Type B pancreatic cell (in vitro differentiated cells): ENCODE data around the gene NXF3. TPM values are rescaled to one million over a fixed set of nuclear protein-coding genes. Genes with fewer than 3 reads are reported as not detected.
"Not testable (repeated sequence)": the region's sequence is repeated elsewhere in the genome, so short reads cannot be mapped to it uniquely, and the experiment has no call there.

Experiments used
- DNase-seq: peaks from one replicate; pipeline ENCODE4 v3.0.0; 2021; ENCODE audit warnings: mixed read lengths; ENCODE audit not compliant: unreplicated experiment; ENCODE audit errors: extremely low spot score
- H3K27ac Mint-ChIP-seq: 2 replicates; pipeline ENCODE4 v1.8.0; 2021; ENCODE audit warnings: mild to moderate bottlenecking, mixed read lengths
- H3K27me3 Mint-ChIP-seq: 2 replicates; pipeline ENCODE4 v1.8.0; 2021; ENCODE audit warnings: mixed read lengths
- H3K36me3 Mint-ChIP-seq: 2 replicates; pipeline ENCODE4 v1.8.0; 2021; ENCODE audit warnings: mixed read lengths
- H3K4me1 Mint-ChIP-seq: one replicate; pipeline ENCODE4 v1.8.0; 2021; ENCODE audit warnings: mixed read lengths; ENCODE audit not compliant: unreplicated experiment
- H3K4me3 Mint-ChIP-seq: 2 replicates; pipeline ENCODE4 v1.8.0; 2021; ENCODE audit warnings: mild to moderate bottlenecking, mixed read lengths
- H3K9me3 Mint-ChIP-seq: 2 replicates; pipeline ENCODE4 v1.8.0; 2021; ENCODE audit warnings: mixed read lengths
- total RNA-seq: library from RNA; stranded (reverse); gene quantifications from 2 replicates; pipeline ENCODE4 v1.2.1, GENCODE V29; 2021; ENCODE audit warnings: low replicate concordance
- TF ChIP-seq, protein P1 (sequence below): fragments of 200-600 bp; sonication (generic); conservative IDR thresholded peaks from 2 replicates; pipeline ENCODE4 v1.5.0; 2021; ENCODE audit warnings: antibody characterized with exemption, mild to moderate bottlenecking

Gene NXF3
- total RNA-seq, 1 donor from 2014 or later = 0.27 TPM

DNA sequence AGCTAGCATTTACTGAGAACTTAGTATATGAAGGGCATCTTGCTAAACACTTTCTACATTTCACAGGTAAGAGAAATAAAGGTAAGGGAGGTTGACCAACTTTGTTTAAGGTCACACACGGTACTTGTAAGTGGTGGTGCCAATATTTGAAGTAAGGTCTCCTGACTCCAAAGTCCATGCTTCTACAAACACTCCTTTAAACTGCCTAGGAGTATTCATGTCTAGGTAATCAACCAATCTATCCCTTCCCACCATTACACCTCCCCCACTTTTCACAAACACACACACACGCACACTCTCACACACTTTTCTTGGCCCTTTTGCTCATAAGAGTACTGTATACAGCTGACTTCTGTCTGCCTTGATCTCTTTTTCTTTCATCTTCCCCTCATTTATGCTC is 36.0 kb downstream of the NXF3 start:
- H3K4me1 Mint-ChIP-seq = no peaks in the 10 kb centered on the region
- DNase-seq = no peak
- H3K36me3 Mint-ChIP-seq = no peaks in the 10 kb centered on the region
- H3K4me3 Mint-ChIP-seq = no peak overlapping the region
- H3K9me3 Mint-ChIP-seq = no peaks in the 10 kb centered on the region
- TF ChIP-seq, protein P1, sequence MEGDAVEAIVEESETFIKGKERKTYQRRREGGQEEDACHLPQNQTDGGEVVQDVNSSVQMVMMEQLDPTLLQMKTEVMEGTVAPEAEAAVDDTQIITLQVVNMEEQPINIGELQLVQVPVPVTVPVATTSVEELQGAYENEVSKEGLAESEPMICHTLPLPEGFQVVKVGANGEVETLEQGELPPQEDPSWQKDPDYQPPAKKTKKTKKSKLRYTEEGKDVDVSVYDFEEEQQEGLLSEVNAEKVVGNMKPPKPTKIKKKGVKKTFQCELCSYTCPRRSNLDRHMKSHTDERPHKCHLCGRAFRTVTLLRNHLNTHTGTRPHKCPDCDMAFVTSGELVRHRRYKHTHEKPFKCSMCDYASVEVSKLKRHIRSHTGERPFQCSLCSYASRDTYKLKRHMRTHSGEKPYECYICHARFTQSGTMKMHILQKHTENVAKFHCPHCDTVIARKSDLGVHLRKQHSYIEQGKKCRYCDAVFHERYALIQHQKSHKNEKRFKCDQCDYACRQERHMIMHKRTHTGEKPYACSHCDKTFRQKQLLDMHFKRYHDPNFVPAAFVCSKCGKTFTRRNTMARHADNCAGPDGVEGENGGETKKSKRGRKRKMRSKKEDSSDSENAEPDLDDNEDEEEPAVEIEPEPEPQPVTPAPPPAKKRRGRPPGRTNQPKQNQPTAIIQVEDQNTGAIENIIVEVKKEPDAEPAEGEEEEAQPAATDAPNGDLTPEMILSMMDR = no peak
- H3K27ac Mint-ChIP-seq = no peak overlapping the region
- peaks cover 3% of the 10 kb centered on the region for H3K27me3 Mint-ChIP-seq

DNA sequence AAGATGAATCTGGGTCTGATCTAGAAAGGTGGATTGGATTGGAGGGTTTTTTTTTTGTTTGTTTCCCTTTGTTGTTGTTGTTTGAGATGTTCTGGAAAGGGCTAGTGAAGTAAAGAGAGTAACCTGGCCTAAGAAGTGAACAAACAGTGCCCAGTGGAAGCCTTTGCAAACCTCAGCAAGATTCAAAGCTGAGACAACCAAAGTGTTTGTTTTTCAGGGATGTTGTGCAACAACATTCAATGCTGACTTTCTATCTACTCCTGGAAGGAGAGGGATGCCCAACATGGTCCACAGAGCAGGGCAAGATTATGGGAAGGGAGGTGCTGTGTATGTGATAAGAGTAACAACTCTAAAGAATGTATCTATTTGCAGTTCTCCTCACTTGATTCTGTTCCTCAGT is 40.3 kb downstream of the NXF3 start:
- Mint-ChIP-seq H3K27ac (no peak overlapping the region), H3K4me1 (no peaks in the 10 kb centered on the region), H3K27me3 (peaks cover 7% of the 10 kb centered on the region), H3K9me3 (no peaks in the 10 kb centered on the region), H3K4me3 (no peak overlapping the region), H3K36me3 (no peaks in the 10 kb centered on the region)
- TF ChIP-seq, protein P1 = no peak
- no peak for DNase-seq

DNA sequence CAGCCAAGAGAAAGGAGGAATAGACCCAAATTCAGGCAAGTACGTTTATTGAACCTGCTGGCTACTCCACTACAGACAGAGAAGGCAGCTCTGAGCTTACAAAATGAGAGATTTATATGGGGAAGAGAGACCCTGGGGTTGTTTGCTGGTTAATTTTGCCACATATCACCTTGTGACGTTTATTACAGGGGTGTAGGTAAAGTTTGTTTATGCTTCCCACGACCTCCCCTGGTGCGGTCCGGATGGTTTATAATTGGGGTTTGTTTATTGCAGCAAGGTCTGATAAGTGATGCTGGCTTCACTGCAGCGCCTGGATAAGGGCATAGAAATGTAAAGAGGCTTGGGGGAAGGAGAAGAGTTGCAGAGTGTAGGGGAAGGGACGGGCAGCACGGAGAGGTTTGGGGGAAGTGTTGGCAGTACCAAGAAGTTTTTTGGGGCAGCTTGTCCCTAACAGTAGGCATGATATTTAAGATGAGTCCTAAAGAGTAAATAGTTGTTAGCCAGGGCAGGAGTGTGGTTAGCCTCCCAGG is 41.6 kb downstream of the NXF3 start:
- Mint-ChIP-seq H3K4me1 (no peaks in the 10 kb centered on the region), H3K4me3 (no peak overlapping the region)
- TF ChIP-seq, protein P1 = no peak

DNA sequence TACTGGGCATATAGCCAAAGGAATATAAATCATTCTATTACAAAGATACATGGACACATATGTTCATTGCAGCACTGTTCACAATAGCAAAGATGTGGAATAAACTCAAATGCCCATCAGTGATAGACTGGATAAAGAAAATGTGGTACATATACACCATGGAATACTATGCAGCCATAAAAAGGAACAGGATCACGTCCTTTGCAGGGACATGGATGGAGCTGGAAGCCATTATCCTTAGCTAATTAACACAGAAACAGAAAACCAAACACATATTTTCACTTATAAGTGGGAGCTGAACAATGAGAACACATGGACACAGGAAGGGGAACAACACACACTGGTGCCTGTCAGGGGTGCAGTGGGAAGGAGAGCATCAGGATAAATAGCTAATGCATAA is 59.6 kb downstream of the NXF3 start:
- H3K36me3 Mint-ChIP-seq, H3K27me3 Mint-ChIP-seq, H3K27ac Mint-ChIP-seq, H3K4me3 Mint-ChIP-seq, DNase-seq, H3K4me1 Mint-ChIP-seq, H3K9me3 Mint-ChIP-seq: not testable (repeated sequence)

More for the DNA sequence above, 41.6 kb downstream of the NXF3 start:
- no peak for DNase-seq
- H3K36me3 Mint-ChIP-seq = no peaks in the 10 kb centered on the region
- no peaks in the 10 kb centered on the region for H3K9me3 Mint-ChIP-seq
- peaks cover 7% of the 10 kb centered on the region for H3K27me3 Mint-ChIP-seq
- no peak overlapping the region for H3K27ac Mint-ChIP-seq

Other genes with a start within 250 kb of the NXF3 start
- gene RAB40AL, start 155.9 kb downstream of the NXF3 start, total RNA-seq = 0.63 and 0.86 TPM in 2 replicates
- 61.9 and 67.8 TPM in 2 replicates for gene BEX1, start 29.0 kb downstream of the NXF3 start, total RNA-seq
- 57.0 and 80.1 TPM in 2 replicates for gene BEX4, start 122.0 kb upstream of the NXF3 start, total RNA-seq
- gene TCEAL8, start 162.0 kb upstream of the NXF3 start, total RNA-seq = 61.8 and 99.8 TPM in 2 replicates
- gene TCEAL5, start 183.6 kb upstream of the NXF3 start, total RNA-seq = 0.71 TPM in 1 of 2 replicates, not detected in the other
- 24.3 and 39.4 TPM in 2 replicates for gene BEX2, start 217.8 kb upstream of the NXF3 start, total RNA-seq
- gene TCEAL7, start 237.1 kb upstream of the NXF3 start, total RNA-seq = 6.2 and 16.4 TPM in 2 replicates